Measurements from ENCODE around the gene MYRIP.

GRCh38 chr3:39848365-39848764, 39.0 kb downstream of the MYRIP start:
- TF ChIP-seq CTCF (IDR thresholded peaks at IDR 0.05) (no peak), POLR2A (IDR thresholded peaks at IDR 0.05) (no peak)

Data from testis (tissue), 2 donors.